GM08714 (cell line): ENCODE measurements around the gene THOC1.
"Not testable (repeated sequence)": the region's sequence is repeated elsewhere in the genome, so short reads cannot be mapped to it uniquely, and the experiment has no call there.

Experiments used
- H3K4me3 ChIP-seq: fragments of 200-500 bp; sonication (Bioruptor generic); 2 replicates; pipeline ENCODE4 v1.5.1; 2014; ENCODE audit warnings: mild to moderate bottlenecking, low read length, inconsistent platforms
- ZNF274 ChIP-seq: IDR thresholded peaks from 2 replicates; pipeline ENCODE4 v1.6.1; 2012; ENCODE audit warnings: mild to moderate bottlenecking, low read depth, low read length

Gene THOC1

GRCh38 chr18:267688-268552 is at the start of gene THOC1:
Gene THOC1, minus strand, starts transcription at chr18:268047. Its CDS starts 28 bp downstream, at chr18:268019.
- H3K4me3 ChIP-seq: peak within 1 kb of the TSS; percentile 85

GRCh38 chr18:317618-318017 is 49.8 kb upstream of the THOC1 start:
- no peak overlapping the region for H3K4me3 ChIP-seq

More at GRCh38 chr18:267688-268552, at the start of gene THOC1:
- no peak for TF ChIP-seq ZNF274

GRCh38 chr18:316393-316792 is 48.5 kb upstream of the THOC1 start:
- TF ChIP-seq ZNF274: no peak
- no peak overlapping the region for H3K4me3 ChIP-seq

More at GRCh38 chr18:317618-318017, 49.8 kb upstream of the THOC1 start:
- TF ChIP-seq ZNF274: no peak

GRCh38 chr18:313931-314330 is 46.1 kb upstream of the THOC1 start:
- TF ChIP-seq ZNF274: no peak

GRCh38 chr18:312415-312814 is 44.6 kb upstream of the THOC1 start:
- H3K4me3 ChIP-seq: no peak overlapping the region
- no peak for TF ChIP-seq ZNF274

More at GRCh38 chr18:313931-314330, 46.1 kb upstream of the THOC1 start:
- H3K4me3 ChIP-seq: no peak overlapping the region

GRCh38 chr18:310042-310441 is 42.2 kb upstream of the THOC1 start:
- TF ChIP-seq ZNF274: no peak
- H3K4me3 ChIP-seq: no peak overlapping the region

- H3K4me3 ChIP-seq: not testable (repeated sequence)
Measured at GRCh38 chr18:308086-308485, 40.2 kb upstream of the THOC1 start.

- no peak overlapping the region for H3K4me3 ChIP-seq
- TF ChIP-seq ZNF274: no peak
Measured at GRCh38 chr18:306608-307255, 38.9 kb upstream of the THOC1 start.

GRCh38 chr18:305003-305501 is 37.2 kb upstream of the THOC1 start:
- TF ChIP-seq ZNF274: no peak
- no peak overlapping the region for H3K4me3 ChIP-seq

GRCh38 chr18:303607-304006 is 35.8 kb upstream of the THOC1 start:
- TF ChIP-seq ZNF274: no peak
- no peak overlapping the region for H3K4me3 ChIP-seq

GRCh38 chr18:303011-303410 is 35.2 kb upstream of the THOC1 start:
- no peak overlapping the region for H3K4me3 ChIP-seq
- TF ChIP-seq ZNF274: no peak

GRCh38 chr18:302097-302496 is 34.2 kb upstream of the THOC1 start:
- no peak for TF ChIP-seq ZNF274
- H3K4me3 ChIP-seq: no peak overlapping the region

GRCh38 chr18:297936-298335 is 30.1 kb upstream of the THOC1 start:
- TF ChIP-seq ZNF274: no peak
- H3K4me3 ChIP-seq: no peak overlapping the region

GRCh38 chr18:295756-296490 is 28.1 kb upstream of the THOC1 start:
- no peak for TF ChIP-seq ZNF274
- no peak overlapping the region for H3K4me3 ChIP-seq
